G401 (cell line): ENCODE results near the gene CHMP1B. TPM values are rescaled to one million over a fixed set of nuclear protein-coding genes. Genes with fewer than 3 reads are reported as not detected.

ENCODE experiments used
- DNase-seq: peaks from one replicate; pipeline ENCODE4 v3.0.0-alpha.2; 2015; ENCODE audit warnings: low spot score
- in situ Hi-C: cut with HindIII; loops from 2 replicates; pipeline ENCODE4 v1.10.0; 2016; ENCODE audit warnings: low sequenced_read_pairs, mixed read lengths
- total RNA-seq: library from RNA; depleted of rRNA; stranded (reverse); fragments of >200 nt; shearing (Covaris generic); gene quantifications from 2 replicates; pipeline ENCODE4 v1.2.3, GENCODE V29; 2014; rRNA removed

The CHMP1B gene
- total RNA-seq: 37.8 and 38.0 TPM in 2 replicates

GRCh38 chr18:11851146-11851805 is at the start of gene CHMP1B:
TSS of gene CHMP1B (plus strand) at chr18:11851413. CDS start at chr18:11851512, 99 bp downstream.
- peak; percentile 97 for DNase-seq
- in situ Hi-C loops: no loop called here

- DNase-seq: no peak
- in situ Hi-C loops: no loop called here
Observed at GRCh38 chr18:11801573-11801972, 49.6 kb upstream of the CHMP1B start.

GRCh38 chr18:11802158-11802557 is 49.1 kb upstream of the CHMP1B start:
- no peak for DNase-seq
- in situ Hi-C loops: no loop called here

- in situ Hi-C loops: no loop called here
- no peak for DNase-seq
Observed at GRCh38 chr18:11802586-11802985, 48.6 kb upstream of the CHMP1B start.

GRCh38 chr18:11807233-11807632 is 44.0 kb upstream of the CHMP1B start:
- in situ Hi-C loops: no loop called here
- DNase-seq: no peak

GRCh38 chr18:11808001-11808855 is 43.0 kb upstream of the CHMP1B start:
- in situ Hi-C loops: no loop called here
- DNase-seq: no peak

- in situ Hi-C loops: no loop called here
- DNase-seq: no peak
Observed at GRCh38 chr18:11809895-11810294, 41.3 kb upstream of the CHMP1B start.

- in situ Hi-C loops: no loop called here
Observed at GRCh38 chr18:11810379-11810778, 40.8 kb upstream of the CHMP1B start.

GRCh38 chr18:11811009-11811408 is 40.2 kb upstream of the CHMP1B start:
- in situ Hi-C loops: no loop called here
- no peak for DNase-seq

More at GRCh38 chr18:11810379-11810778, 40.8 kb upstream of the CHMP1B start:
- no peak for DNase-seq

GRCh38 chr18:11817229-11817628 is 34.0 kb upstream of the CHMP1B start:
- in situ Hi-C loops: no loop called here

GRCh38 chr18:11818486-11819203 is 32.6 kb upstream of the CHMP1B start:
- no peak for DNase-seq
- in situ Hi-C loops: no loop called here

More at GRCh38 chr18:11817229-11817628, 34.0 kb upstream of the CHMP1B start:
- no peak for DNase-seq

GRCh38 chr18:11819938-11820337 is 31.3 kb upstream of the CHMP1B start:
- no peak for DNase-seq
- in situ Hi-C loops: no loop called here

GRCh38 chr18:11820697-11821096 is 30.5 kb upstream of the CHMP1B start:
- in situ Hi-C loops: no loop called here
- no peak for DNase-seq

- DNase-seq: no peak
- in situ Hi-C loops: no loop called here
Observed at GRCh38 chr18:11821208-11821607, 30.0 kb upstream of the CHMP1B start.

GRCh38 chr18:11821643-11822237 is 29.5 kb upstream of the CHMP1B start:
- in situ Hi-C loops: no loop called here
- no peak for DNase-seq

GRCh38 chr18:11823545-11823944 is 27.7 kb upstream of the CHMP1B start:
- in situ Hi-C loops: no loop called here

GRCh38 chr18:11826836-11827235 is 24.4 kb upstream of the CHMP1B start:
- no peak for DNase-seq
- in situ Hi-C loops: no loop called here

More at GRCh38 chr18:11823545-11823944, 27.7 kb upstream of the CHMP1B start:
- no peak for DNase-seq

GRCh38 chr18:11828786-11829432 is 22.3 kb upstream of the CHMP1B start:
- no peak for DNase-seq
- in situ Hi-C loops: no loop called here

- no peak for DNase-seq
- in situ Hi-C loops: no loop called here
Observed at GRCh38 chr18:11830585-11830984, 20.6 kb upstream of the CHMP1B start.
